Choroid plexus epithelial cell (primary cell): ENCODE data around the gene ABAT.

Experiments
- DNase-seq: peaks from one replicate; pipeline ENCODE4 v3.0.0-alpha.2; 2010; ENCODE audit warnings: low read depth
- H3K4me3 ChIP-seq: 2 replicates; pipeline ENCODE4 v1.5.1; 2011; ENCODE audit warnings: low read depth, mild to moderate bottlenecking, control low read depth, low read length, moderate library complexity
- TF ChIP-seq, protein P1 (sequence below): conservative IDR thresholded peaks from 2 replicates; pipeline ENCODE4 v1.5.1; 2011; ENCODE audit warnings: low read depth, mild to moderate bottlenecking, control low read depth, inconsistent platforms, low read length, moderate library complexity

Gene ABAT

DNA sequence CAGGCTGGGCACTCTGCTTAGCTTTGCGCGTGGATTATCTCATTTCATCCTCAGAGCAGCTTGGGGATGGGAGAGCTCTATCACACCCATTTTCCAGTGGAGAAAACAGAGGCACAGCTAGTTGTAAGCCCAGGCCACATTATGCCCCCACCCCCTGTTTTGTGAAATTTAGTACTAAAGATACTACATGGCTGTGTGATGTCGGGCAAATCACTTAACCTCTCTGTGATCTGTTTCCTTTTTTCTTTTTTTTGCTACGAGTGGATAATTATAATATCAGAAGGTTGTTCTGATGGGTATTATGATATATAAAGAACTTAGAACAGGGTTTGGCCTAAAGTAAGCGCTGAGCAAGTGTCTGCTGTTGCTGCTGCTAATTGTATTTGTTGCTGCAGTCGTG, 41.6 kb downstream of the ABAT start:
- TF ChIP-seq, protein P1, sequence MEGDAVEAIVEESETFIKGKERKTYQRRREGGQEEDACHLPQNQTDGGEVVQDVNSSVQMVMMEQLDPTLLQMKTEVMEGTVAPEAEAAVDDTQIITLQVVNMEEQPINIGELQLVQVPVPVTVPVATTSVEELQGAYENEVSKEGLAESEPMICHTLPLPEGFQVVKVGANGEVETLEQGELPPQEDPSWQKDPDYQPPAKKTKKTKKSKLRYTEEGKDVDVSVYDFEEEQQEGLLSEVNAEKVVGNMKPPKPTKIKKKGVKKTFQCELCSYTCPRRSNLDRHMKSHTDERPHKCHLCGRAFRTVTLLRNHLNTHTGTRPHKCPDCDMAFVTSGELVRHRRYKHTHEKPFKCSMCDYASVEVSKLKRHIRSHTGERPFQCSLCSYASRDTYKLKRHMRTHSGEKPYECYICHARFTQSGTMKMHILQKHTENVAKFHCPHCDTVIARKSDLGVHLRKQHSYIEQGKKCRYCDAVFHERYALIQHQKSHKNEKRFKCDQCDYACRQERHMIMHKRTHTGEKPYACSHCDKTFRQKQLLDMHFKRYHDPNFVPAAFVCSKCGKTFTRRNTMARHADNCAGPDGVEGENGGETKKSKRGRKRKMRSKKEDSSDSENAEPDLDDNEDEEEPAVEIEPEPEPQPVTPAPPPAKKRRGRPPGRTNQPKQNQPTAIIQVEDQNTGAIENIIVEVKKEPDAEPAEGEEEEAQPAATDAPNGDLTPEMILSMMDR: no peak
- no peak overlapping the region for H3K4me3 ChIP-seq
- DNase-seq: no peak

DNA sequence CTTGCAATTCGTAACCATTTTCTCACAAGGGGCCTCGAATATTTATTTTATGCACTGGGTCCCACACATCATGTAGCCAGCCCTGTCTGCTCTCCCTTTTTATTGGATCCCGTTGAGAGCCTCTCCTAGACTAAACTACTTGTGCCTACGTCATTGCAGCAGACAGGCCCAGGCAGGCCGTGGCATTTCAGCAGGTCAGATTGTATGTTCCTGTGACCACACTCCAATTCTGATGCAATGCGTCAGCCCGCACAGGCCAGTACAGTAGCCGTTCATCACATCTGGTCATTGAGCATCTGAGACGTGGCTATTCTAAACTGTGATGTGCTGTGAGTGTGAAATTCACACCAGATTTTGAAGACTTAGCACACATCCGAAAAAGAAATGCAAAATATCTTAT, 42.2 kb downstream of the ABAT start:
- no peak overlapping the region for H3K4me3 ChIP-seq
- TF ChIP-seq, protein P1: no peak
- DNase-seq: no peak

DNA sequence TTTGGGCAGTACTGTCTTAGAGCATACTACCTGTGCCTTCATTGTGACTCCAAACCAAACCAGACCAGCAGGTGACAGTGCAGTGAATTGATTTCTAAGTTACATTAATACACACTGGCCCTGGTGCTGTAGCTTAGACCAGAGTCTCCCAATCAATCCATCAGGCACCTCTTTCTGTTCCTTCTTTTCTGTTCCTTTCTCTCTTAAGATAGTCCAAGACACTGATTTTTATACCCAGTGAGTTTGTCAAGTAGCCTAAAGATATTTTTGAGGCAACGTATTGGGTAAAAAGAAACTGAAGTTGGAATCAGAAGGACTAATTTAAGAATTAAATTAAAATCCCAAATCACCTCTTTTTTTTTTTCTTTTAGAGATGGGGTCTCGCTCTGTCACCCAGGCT, 43.1 kb downstream of the ABAT start:
- no peak for DNase-seq
- TF ChIP-seq, protein P1: no peak
- H3K4me3 ChIP-seq: no peak overlapping the region

DNA sequence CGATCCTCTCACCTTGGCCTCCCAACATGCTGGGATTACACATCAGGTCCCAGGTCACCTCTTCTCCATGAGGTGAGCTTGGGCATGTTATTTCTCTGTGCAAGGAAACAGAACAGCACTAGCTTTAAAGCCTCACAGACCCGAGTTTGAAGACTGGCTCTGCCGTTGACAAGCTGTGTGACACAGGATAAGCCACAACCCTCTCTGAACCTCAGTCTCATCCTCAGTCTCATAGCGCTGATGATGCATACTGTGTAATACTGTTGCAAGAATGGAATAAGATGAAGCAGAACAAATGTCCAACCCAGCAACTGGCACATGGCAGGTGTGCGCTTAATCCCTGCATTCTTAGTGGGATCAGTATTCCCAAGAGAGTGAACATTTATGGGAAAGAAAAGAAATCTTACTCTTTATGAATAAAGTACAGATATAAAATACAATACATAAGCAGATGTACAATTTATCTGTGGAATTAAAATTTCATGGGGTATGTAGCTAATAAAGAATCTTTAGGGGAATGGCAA, 43.5 kb downstream of the ABAT start:
- no peak for DNase-seq
- TF ChIP-seq, protein P1: no peak
- H3K4me3 ChIP-seq: no peak overlapping the region

DNA sequence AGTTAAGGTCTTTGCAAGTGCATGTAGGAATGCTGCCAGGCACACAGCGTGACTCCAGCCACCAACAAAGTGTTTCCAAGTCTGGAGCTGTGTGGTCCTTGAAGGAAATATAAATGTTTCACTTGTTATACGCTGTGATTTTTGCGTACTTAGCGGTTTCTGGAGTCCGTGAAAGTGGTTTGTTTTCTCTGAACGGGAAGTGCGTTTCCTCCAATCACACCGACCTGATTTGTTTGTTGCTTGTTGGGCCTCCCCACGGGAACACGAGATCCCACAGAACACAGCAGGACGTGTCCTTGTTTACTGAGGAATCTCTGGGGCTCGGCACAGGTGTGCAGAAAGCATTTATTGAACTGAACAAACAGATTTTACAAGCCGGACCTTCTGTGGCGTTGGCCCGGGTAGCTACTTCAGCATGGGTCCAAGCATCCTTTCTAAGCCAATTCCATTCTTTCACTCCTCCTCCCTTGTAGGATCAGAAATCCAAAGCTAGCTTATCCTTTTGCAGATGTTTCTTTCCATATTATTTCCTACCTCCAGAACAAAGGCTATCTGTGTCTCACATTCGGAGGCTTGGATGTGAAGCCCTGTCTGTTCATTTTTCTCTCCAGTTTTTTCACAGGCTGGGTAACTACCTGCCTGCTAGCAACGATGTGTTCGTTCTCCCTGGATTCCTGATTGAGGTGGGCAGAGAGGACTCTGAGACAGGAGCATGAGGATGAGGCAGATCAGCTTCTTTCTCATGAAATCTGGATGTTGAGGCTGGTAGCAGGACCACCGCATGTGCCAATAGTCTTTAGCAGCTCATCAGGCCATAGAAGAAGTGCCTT, 44.6 kb downstream of the ABAT start:
- DNase-seq: no peak
- no peak overlapping the region for H3K4me3 ChIP-seq
- TF ChIP-seq, protein P1: no peak

DNA sequence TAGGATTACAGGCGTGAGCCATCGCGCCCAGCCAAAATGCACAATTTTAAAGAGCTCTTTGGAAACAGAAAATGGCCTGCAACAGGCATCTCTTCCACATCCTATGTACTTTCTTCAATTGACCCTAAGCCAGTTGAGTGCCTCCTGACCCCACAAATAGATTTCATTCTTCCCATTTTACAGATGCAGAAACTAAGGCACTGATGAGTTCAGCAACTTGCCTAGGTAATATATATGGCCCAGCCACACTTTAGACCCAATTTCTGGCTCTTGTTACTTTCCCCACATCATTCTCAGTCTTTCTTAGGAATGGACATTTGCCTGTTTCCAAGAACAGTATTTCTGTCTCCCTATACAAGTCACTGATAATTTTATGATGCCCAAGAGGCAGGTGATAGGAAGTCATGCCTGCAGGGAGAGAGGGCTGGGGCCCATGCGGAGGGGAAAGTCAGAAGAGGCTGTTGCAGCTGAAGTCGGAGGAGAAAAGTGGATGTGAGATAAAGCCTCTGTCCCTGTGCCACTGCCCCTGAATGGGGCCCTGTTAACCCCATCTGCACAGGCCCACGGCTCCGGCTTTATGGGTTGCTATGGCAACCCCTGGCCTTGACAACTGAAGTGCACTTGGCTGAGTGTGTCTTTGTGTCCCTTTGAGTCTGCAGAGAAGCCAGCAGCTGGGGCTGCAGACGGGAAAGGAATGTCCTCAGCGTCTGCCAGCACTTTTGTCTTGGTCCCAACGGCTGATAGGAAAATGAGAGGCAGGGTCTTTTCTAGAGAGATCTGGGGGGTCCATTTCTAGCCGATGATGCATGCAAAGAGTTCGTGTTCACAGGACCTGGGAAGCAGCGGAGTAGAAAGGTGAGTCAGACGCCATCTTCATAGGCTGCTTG, 45.9 kb downstream of the ABAT start:
- TF ChIP-seq, protein P1: no peak
- peak; percentile 1 for DNase-seq
- no peak overlapping the region for H3K4me3 ChIP-seq
